GOT3 (cell line): Measurements from ENCODE around the gene TP53TG5.

ENCODE experiments used
- DNase-seq: peaks from one replicate; lab custom pipeline; 2025; ENCODE audit warnings: mixed read lengths; lab: John Stamatoyannopoulos, UW

Gene TP53TG5

GRCh38 chr20:45405571-45406259 is 27.6 kb upstream of the TP53TG5 start:
- DNase-seq = no peak

GRCh38 chr20:45404438-45404837 is 26.3 kb upstream of the TP53TG5 start:
- no peak for DNase-seq

- DNase-seq = no peak
Observed at GRCh38 chr20:45402946-45403345, 24.8 kb upstream of the TP53TG5 start.

GRCh38 chr20:45400346-45401031 is 22.4 kb upstream of the TP53TG5 start:
- DNase-seq = no peak

GRCh38 chr20:45399018-45399417 is 20.9 kb upstream of the TP53TG5 start:
- DNase-seq = no peak

GRCh38 chr20:45395114-45395415 is 16.9 kb upstream of the TP53TG5 start:
- DNase-seq = no peak

- DNase-seq = no peak
Observed at GRCh38 chr20:45394221-45395113, 16.3 kb upstream of the TP53TG5 start.

GRCh38 chr20:45392733-45393132 is 14.6 kb upstream of the TP53TG5 start:
- DNase-seq = no peak

GRCh38 chr20:45391559-45391958 is 13.4 kb upstream of the TP53TG5 start:
- DNase-seq = no peak

- DNase-seq = no peak
Observed at GRCh38 chr20:45390931-45391330, 12.8 kb upstream of the TP53TG5 start.

GRCh38 chr20:45387274-45387673 is 9.1 kb upstream of the TP53TG5 start:
- no peak for DNase-seq

- no peak for DNase-seq
Observed at GRCh38 chr20:45377269-45377668, 856 bp downstream of the TP53TG5 start.

- DNase-seq = no peak
Observed at GRCh38 chr20:45374966-45375365, 3.2 kb downstream of the TP53TG5 start.

- no peak for DNase-seq
Observed at GRCh38 chr20:45374101-45374467, 4.0 kb downstream of the TP53TG5 start.

- peak; percentile 47 for DNase-seq
Observed at GRCh38 chr20:45373353-45374100, 4.6 kb downstream of the TP53TG5 start.

- no peak for DNase-seq
Observed at GRCh38 chr20:45372646-45373352, 5.3 kb downstream of the TP53TG5 start.

GRCh38 chr20:45372241-45372640 is 5.9 kb downstream of the TP53TG5 start:
- no peak for DNase-seq

GRCh38 chr20:45370571-45371160 is 7.5 kb downstream of the TP53TG5 start:
- no peak for DNase-seq

GRCh38 chr20:45368221-45368980 is 9.7 kb downstream of the TP53TG5 start:
- DNase-seq = no peak

- DNase-seq = no peak
Observed at GRCh38 chr20:45367126-45367525, 11.0 kb downstream of the TP53TG5 start.
